GM23248 (cell line): Measurements from ENCODE around the gene DPP6.
"Not testable (repeated sequence)": the region's sequence is repeated elsewhere in the genome, so short reads cannot be mapped to it uniquely, and the experiment has no call there.

Source experiments
- EZH2 ChIP-seq: fragments of 200-600 bp; sonication (generic); IDR thresholded peaks from 2 replicates; pipeline ENCODE4 v1.6.1; 2018; ENCODE audit warnings: antibody characterized with exemption, mild to moderate bottlenecking; ENCODE audit not compliant: insufficient read depth, poor library complexity, severe bottlenecking
- EZH2phosphoT487 ChIP-seq: fragments of 200-600 bp; sonication (generic); IDR thresholded peaks from 2 replicates; pipeline ENCODE4 v1.6.1; 2018; ENCODE audit warnings: antibody characterized with exemption, moderate library complexity, mild to moderate bottlenecking, low read depth; ENCODE audit not compliant: insufficient read depth

- TF ChIP-seq EZH2phosphoT487, EZH2: not testable (repeated sequence)
Observed at GRCh38 chr7:154080249-154080648, 28.1 kb downstream of the DPP6 start.
